ENCODE measurements around the gene IFITM5. TPM values are rescaled to one million over a fixed set of nuclear protein-coding genes. Genes with fewer than 3 reads are reported as not detected.

IFITM5 gene
- total and polyA plus RNA-seq, 9 of the 15 experiments (the other 6 are each of a cell fraction or from before 2014, with no cell fraction given) = 0.19 TPM; not detected in 8

DNA sequence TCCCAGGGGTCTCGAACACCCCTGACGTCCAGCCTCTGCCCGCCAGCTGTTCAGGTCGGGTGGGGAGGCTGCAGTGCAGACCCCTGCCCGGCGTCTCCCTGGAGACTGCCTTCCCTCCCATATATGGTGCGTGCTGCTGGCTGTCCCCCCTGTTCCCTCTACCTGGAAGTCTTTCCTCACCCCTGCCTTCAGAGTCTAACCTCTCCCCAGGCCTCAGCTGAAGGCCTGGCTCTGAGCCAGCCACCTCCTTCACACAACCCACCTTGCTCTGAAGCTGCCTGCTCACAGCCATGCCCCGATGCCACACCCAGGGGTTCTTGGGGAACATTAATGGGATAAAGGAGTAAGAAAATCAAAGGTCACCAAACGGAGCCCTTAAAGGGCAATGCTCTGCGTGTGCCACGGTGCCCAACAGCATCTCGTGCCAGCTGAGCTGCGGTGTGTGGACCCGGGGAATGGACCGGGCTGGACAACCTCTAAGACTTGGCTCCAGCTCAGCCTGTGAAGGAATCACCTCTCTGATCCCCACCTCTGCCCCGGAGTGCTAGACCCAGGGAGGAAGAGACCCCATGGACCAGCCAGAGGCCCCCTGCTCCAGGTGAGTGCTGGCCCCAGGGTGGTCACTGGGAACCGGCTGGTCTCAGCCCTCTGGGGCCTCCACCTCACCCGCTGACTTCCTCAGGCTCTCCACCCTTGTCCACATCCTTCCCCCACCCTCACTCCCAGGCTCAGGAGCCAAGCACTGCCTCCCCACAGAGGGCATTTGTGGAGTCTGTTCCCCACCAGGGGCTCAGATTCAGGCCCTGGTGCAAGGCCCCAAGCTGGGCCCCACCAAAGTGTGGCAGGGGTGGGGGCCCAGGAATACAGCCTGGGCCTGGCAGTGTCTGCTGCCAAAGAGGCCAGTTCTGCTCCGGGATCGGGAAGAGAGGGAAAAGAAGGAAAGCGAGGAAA lies 21.1 kb downstream of the IFITM5 start, which contains the start of gene NLRP6 (continued):
- TF ChIP-seq, protein P1, sequence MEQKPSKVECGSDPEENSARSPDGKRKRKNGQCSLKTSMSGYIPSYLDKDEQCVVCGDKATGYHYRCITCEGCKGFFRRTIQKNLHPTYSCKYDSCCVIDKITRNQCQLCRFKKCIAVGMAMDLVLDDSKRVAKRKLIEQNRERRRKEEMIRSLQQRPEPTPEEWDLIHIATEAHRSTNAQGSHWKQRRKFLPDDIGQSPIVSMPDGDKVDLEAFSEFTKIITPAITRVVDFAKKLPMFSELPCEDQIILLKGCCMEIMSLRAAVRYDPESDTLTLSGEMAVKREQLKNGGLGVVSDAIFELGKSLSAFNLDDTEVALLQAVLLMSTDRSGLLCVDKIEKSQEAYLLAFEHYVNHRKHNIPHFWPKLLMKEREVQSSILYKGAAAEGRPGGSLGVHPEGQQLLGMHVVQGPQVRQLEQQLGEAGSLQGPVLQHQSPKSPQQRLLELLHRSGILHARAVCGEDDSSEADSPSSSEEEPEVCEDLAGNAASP (IDR thresholded peaks at IDR 0.05) = no peak
- TF ChIP-seq RB1 (IDR thresholded peaks at IDR 0.05; ENCODE audit: low read depth) (no peak), ZNF668 (CRISPR knock-in tag; IDR thresholded peaks at IDR 0.05) (no peak), ZNF436 (CRISPR knock-in tag; IDR thresholded peaks at IDR 0.05) (no peak), FOXM1 (IDR thresholded peaks at IDR 0.05; ENCODE audit: low read depth) (no peak), FOXM1 (CRISPR knock-in tag; IDR thresholded peaks at IDR 0.05; ENCODE audit: low read depth) (no peak)

DNA sequence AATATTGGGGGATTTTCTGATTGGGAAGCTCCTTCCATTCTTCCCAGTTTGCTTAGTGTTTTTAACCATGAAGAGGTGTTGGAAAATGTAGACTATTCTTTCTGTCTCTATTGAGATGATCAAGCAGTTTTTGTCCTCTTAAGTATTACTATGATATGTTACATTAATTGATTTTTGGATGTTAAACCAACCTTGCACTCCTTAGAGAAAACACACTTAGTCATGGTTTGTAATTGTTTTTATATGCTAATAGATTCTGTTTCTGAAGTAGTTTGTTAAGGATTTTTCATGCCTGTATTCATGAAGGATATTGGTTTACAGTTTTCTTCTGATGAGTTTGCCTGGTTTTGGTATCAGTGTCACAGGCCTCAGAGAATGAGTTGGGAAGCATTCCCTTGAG lies 23.1 kb downstream of the IFITM5 start:
- no peak overlapping the region for H3K4me3 ChIP-seq
- ChIA-PET POLR2A (no interaction called here), CTCF (ENCODE audit: low intra/inter-chr PET ratio) (no interaction called here)
- H3K27me3 ChIP-seq (ENCODE audit: control insufficient read depth in 2 of 2, insufficient read depth in 2 of 2, low read length in 2 of 2) = no peaks in the 10 kb centered on the region
- H3K36me3 ChIP-seq (ENCODE audit: control insufficient read depth, insufficient read depth, low read length) = no peaks in the 10 kb centered on the region
- intact Hi-C loops (cut with micrococcal nuclease) (no loop called here), in situ Hi-C loops (cut with MboI) (no loop called here)
- FAIRE-seq (peak; percentile 57), ATAC-seq (no peak), DNase-seq (ENCODE audit: extremely low read depth in 1 of 4, low spot score in 3 of 4) (no peak)
- peak overlapping the region; percentile 78; the same call in 1 of the 3 replicates for H3K27ac ChIP-seq (ENCODE audit: extremely low read depth, low read depth, low read length)
- H4K20me1 ChIP-seq (replicated peaks; ENCODE audit: control insufficient read depth, insufficient read depth, low read length) = no peaks in the 10 kb centered on the region
- H2AFZ ChIP-seq (ENCODE audit: low read depth, low read length) = no peak overlapping the region
- H3K4me2 ChIP-seq (ENCODE audit: insufficient read depth, low read length) = no peak overlapping the region
- H3K4me1 ChIP-seq (replicated peaks in 1 of 2; ENCODE audit: control insufficient read depth in 2 of 2, insufficient read depth in 2 of 2, low read length in 2 of 2) = peaks cover 10 to 32% of the 10 kb centered on the region in 2 experiments
- H3K9me3 ChIP-seq (replicated peaks; ENCODE audit: control insufficient read depth, insufficient read depth, low read depth, low read length) = peaks cover 12% of the 10 kb centered on the region
- BruUV-seq (replicated peaks) = no TSS peak
- H3K9me1 ChIP-seq (ENCODE audit: control insufficient read depth, insufficient read depth, low read length) = no peaks in the 10 kb centered on the region
- no peak overlapping the region for H3K9ac ChIP-seq (ENCODE audit: insufficient read depth in 1 of 2, low read depth in 2 of 2, low read length in 2 of 2)
- no peaks in the 10 kb centered on the region for H3K79me2 ChIP-seq (ENCODE audit: control insufficient read depth, insufficient read depth, low read length)
- TF ChIP-seq ZNF324 (CRISPR knock-in tag; IDR thresholded peaks at IDR 0.05) (peak; percentile 97), MAFG (tag; conservative IDR thresholded peaks at IDR 0.05) (0 out of 2 replicates have a peak, but pooled peaks have one; percentile 30), CBX3 (IDR thresholded peaks at IDR 0.05; ENCODE audit: borderline replicate concordance in 1 of 2, low read length in 2 of 2) (peak in 1 of 2 experiments; percentile 59; a peak in 1 of 3 replicates), NFE2 (IDR thresholded peaks at IDR 0.05; ENCODE audit: low read depth) (peak; percentile 33; the same call in 1 of the 2 replicates), ZNF316 (IDR thresholded peaks at IDR 0.05) (peak; percentile 72), C11orf30 (IDR thresholded peaks at IDR 0.05; ENCODE audit: low read depth) (peak; percentile 30; the same call in 1 of the 2 replicates), TRIM24 (IDR thresholded peaks at IDR 0.05) (peak; percentile 61 to 79; a peak in 3 of 4 replicates)
- TF ChIP-seq, protein P2, sequence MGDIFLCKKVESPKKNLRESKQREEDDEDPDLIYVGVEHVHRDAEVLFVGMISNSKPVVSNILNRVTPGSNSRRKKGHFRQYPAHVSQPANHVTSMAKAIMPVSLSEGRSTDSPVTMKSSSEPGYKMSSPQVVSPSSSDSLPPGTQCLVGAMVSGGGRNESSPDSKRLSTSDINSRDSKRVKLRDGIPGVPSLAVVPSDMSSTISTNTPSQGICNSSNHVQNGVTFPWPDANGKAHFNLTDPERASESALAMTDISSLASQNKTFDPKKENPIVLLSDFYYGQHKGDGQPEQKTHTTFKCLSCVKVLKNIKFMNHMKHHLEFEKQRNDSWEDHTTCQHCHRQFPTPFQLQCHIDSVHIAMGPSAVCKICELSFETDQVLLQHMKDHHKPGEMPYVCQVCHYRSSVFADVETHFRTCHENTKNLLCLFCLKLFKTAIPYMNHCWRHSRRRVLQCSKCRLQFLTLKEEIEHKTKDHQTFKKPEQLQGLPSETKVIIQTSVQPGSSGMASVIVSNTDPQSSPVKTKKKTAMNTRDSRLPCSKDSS (IDR thresholded peaks at IDR 0.05; ENCODE audit: low read depth, partially characterized antibody) = peak; percentile 54
- TF ChIP-seq, protein P3, sequence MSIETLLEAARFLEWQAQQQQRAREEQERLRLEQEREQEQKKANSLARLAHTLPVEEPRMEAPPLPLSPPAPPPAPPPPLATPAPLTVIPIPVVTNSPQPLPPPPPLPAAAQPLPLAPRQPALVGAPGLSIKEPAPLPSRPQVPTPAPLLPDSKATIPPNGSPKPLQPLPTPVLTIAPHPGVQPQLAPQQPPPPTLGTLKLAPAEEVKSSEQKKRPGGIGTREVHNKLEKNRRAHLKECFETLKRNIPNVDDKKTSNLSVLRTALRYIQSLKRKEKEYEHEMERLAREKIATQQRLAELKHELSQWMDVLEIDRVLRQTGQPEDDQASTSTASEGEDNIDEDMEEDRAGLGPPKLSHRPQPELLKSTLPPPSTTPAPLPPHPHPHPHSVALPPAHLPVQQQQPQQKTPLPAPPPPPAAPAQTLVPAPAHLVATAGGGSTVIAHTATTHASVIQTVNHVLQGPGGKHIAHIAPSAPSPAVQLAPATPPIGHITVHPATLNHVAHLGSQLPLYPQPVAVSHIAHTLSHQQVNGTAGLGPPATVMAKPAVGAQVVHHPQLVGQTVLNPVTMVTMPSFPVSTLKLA (conservative IDR thresholded peaks at IDR 0.05) = no peak
- TF ChIP-seq, protein P4, sequence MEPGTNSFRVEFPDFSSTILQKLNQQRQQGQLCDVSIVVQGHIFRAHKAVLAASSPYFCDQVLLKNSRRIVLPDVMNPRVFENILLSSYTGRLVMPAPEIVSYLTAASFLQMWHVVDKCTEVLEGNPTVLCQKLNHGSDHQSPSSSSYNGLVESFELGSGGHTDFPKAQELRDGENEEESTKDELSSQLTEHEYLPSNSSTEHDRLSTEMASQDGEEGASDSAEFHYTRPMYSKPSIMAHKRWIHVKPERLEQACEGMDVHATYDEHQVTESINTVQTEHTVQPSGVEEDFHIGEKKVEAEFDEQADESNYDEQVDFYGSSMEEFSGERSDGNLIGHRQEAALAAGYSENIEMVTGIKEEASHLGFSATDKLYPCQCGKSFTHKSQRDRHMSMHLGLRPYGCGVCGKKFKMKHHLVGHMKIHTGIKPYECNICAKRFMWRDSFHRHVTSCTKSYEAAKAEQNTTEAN (CRISPR knock-in tag; IDR thresholded peaks at IDR 0.05) = no peak

Measured in K562 (cell line).